GM18951 (cell line): ENCODE data around the gene ETV3L.

Experiments used
- POLR2A ChIP-seq: IDR thresholded peaks from 4 replicates; pipeline ENCODE4 v1.6.1; 2011; ENCODE audit warnings: mild to moderate bottlenecking; ENCODE audit not compliant: insufficient read length, insufficient read depth; ENCODE audit errors: extremely low read depth
- in situ Hi-C: fragments of 300-500 bp; cut with MboI; formaldehyde crosslinking; loops from one replicate; pipeline ENCODE4 v1.12.0; 2022; ENCODE audit warnings: low sequenced_read_pairs, mixed read lengths, inconsistent platforms; ENCODE audit not compliant: unreplicated experiment

Gene ETV3L

GRCh38 chr1:157116737-157117103, 17.1 kb upstream of the ETV3L start:
- in situ Hi-C loops: no loop called here
- TF ChIP-seq POLR2A: no peak

GRCh38 chr1:157115851-157116736, 16.5 kb upstream of the ETV3L start:
- in situ Hi-C loops: no loop called here
- no peak for TF ChIP-seq POLR2A

- no peak for TF ChIP-seq POLR2A
- in situ Hi-C loops: no loop called here
Measured at GRCh38 chr1:157115429-157115838, 15.8 kb upstream of the ETV3L start.

GRCh38 chr1:157114183-157115121, 14.8 kb upstream of the ETV3L start:
- no peak for TF ChIP-seq POLR2A
- in situ Hi-C loops: no loop called here

- in situ Hi-C loops: no loop called here
- no peak for TF ChIP-seq POLR2A
Measured at GRCh38 chr1:157113631-157114030, 14.0 kb upstream of the ETV3L start.

GRCh38 chr1:157113106-157113505, 13.5 kb upstream of the ETV3L start:
- no peak for TF ChIP-seq POLR2A
- in situ Hi-C loops: no loop called here

- in situ Hi-C loops: no loop called here
- TF ChIP-seq POLR2A: no peak
Measured at GRCh38 chr1:157112186-157112867, 12.7 kb upstream of the ETV3L start.

GRCh38 chr1:157111396-157112165, 12.0 kb upstream of the ETV3L start:
- in situ Hi-C loops: no loop called here
- TF ChIP-seq POLR2A: no peak

GRCh38 chr1:157110686-157111085, 11.1 kb upstream of the ETV3L start:
- in situ Hi-C loops: no loop called here
- TF ChIP-seq POLR2A: no peak

GRCh38 chr1:157110003-157110402, 10.4 kb upstream of the ETV3L start:
- in situ Hi-C loops: no loop called here
- no peak for TF ChIP-seq POLR2A

- in situ Hi-C loops: no loop called here
- TF ChIP-seq POLR2A: no peak
Measured at GRCh38 chr1:157108448-157108847, 8.8 kb upstream of the ETV3L start.

GRCh38 chr1:157107702-157108101, 8.1 kb upstream of the ETV3L start:
- in situ Hi-C loops: no loop called here
- no peak for TF ChIP-seq POLR2A

GRCh38 chr1:157106813-157107189, 7.2 kb upstream of the ETV3L start:
- no peak for TF ChIP-seq POLR2A
- in situ Hi-C loops: no loop called here
